ENCODE data around the gene TMEM258. TPM values are rescaled to one million over a fixed set of nuclear protein-coding genes. Genes with fewer than 3 reads are reported as not detected.

TMEM258 gene
- total and polyA plus RNA-seq, 4 donors: 31.0 to 136 (median 98.7) TPM

DNA sequence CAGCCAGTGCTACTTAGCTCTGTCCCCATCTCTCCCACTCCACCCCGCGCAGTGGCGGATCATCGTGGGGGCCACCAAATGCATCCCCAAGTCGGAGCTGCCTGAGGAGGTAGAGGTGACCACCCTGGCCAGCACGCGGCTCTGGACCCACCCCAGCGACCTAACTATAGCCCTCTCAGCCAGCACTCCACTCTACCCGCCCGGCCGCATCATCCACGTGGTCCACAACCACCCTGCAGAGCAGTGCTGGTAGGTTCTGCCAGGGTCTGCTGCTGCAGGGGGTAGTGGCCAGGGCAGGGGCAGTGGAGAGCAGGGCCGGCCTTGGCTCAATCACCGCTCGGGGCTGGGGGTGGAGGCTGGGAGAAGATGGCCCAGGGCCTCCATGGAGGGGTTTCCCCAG, 53.0 kb downstream of the TMEM258 start (continued):
- TF ChIP-seq HNF4A (conservative IDR thresholded peaks at IDR 0.05) (no peak), RAD21 (IDR thresholded peaks at IDR 0.05) (no peak)
- TF ChIP-seq, protein P1, sequence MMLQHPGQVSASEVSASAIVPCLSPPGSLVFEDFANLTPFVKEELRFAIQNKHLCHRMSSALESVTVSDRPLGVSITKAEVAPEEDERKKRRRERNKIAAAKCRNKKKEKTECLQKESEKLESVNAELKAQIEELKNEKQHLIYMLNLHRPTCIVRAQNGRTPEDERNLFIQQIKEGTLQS (IDR thresholded peaks at IDR 0.05): no peak

Other genes starting within 250 kb of the TMEM258 start
- 100 to 1,000 TPM in 1 of 2 donors, 1 to 10 TPM in 1; 2.1 to 114 TPM for gene SYT7, start 211.5 kb downstream of the TMEM258 start, total RNA-seq
- gene SYT7, start 211.5 kb downstream of the TMEM258 start, polyA plus RNA-seq: 10 to 100 TPM; 15.2 to 46.4 TPM
- under 1 TPM; 0.67 to 0.84 TPM for gene DAGLA, start 112.2 kb downstream of the TMEM258 start, total RNA-seq
- under 1 TPM; 0.13 to 0.53 TPM for gene DAGLA, start 112.2 kb downstream of the TMEM258 start, polyA plus RNA-seq
- gene MYRF, start 40.0 kb downstream of the TMEM258 start, total RNA-seq: 1 to 10 TPM; 3.5 to 6.5 TPM
- gene MYRF, start 40.0 kb downstream of the TMEM258 start, polyA plus RNA-seq: 1 to 10 TPM; 4.4 to 4.5 TPM
- 10 to 100 TPM in 1 of 2 donors, 1 to 10 TPM in 1; 9.0 to 46.5 TPM for gene FEN1, start 312 bp upstream of the TMEM258 start, total RNA-seq
- 10 to 100 TPM in 1 of 2 donors, 1 to 10 TPM in 1; 4.5 to 10.0 TPM for gene FEN1, start 312 bp upstream of the TMEM258 start, polyA plus RNA-seq
- 100 to 1,000 TPM in 1 of 2 donors, 10 to 100 TPM in 1; 72.7 to 137 TPM for gene FADS1, start 24.4 kb upstream of the TMEM258 start, total RNA-seq
- 10 to 100 TPM; 16.8 to 44.8 TPM for gene FADS1, start 24.4 kb upstream of the TMEM258 start, polyA plus RNA-seq
- 100 to 1,000 TPM in 1 of 2 donors, 10 to 100 TPM in 1; 65.4 to 281 TPM for gene FADS2, start 35.7 kb upstream of the TMEM258 start, total RNA-seq
- gene FADS2, start 35.7 kb upstream of the TMEM258 start, polyA plus RNA-seq: 100 to 1,000 TPM in 1 of 2 donors, 1 to 10 TPM in 1; 2.8 to 104 TPM
- 10 to 100 TPM in 1 of 2 donors, 1 to 10 TPM in 1; 8.3 to 13.6 TPM for gene FADS3, start 98.9 kb upstream of the TMEM258 start, total RNA-seq
- gene FADS3, start 98.9 kb upstream of the TMEM258 start, polyA plus RNA-seq: 10 to 100 TPM in 1 of 2 donors, 1 to 10 TPM in 1; 8.9 to 11.7 TPM
- 10 to 100 TPM in 1 of 2 donors, 1 to 10 TPM in 1; 5.0 to 41.6 TPM for gene RAB3IL1, start 125.0 kb upstream of the TMEM258 start, total RNA-seq
- gene RAB3IL1, start 125.0 kb upstream of the TMEM258 start, polyA plus RNA-seq: 1 to 10 TPM; 2.1 to 5.8 TPM
- 1 to 10 TPM; 1.3 to 1.6 TPM for gene BEST1, start 157.8 kb upstream of the TMEM258 start, total RNA-seq
- under 1 TPM; 0.22 to 0.85 TPM for gene BEST1, start 157.8 kb upstream of the TMEM258 start, polyA plus RNA-seq
- gene FTH1, start 175.0 kb upstream of the TMEM258 start, total RNA-seq: 100 to 1,000 TPM; 592 to 949 TPM
- 1,000 to 10,000 TPM; 3,401 to 4,630 TPM for gene FTH1, start 175.0 kb upstream of the TMEM258 start, polyA plus RNA-seq